ENCODE results near the gene NECTIN4.
"Not testable (repeated sequence)": the region's sequence is repeated elsewhere in the genome, so short reads cannot be mapped to it uniquely, and the experiment has no call there.

Gene NECTIN4

GRCh38 chr1:161054232-161054631 is 35.1 kb downstream of the NECTIN4 start:
- peak; percentile 30 for DNase-seq (ENCODE audit: low spot score)

GRCh38 chr1:161052899-161053298 is 36.5 kb downstream of the NECTIN4 start:
- no peak for DNase-seq (ENCODE audit: low spot score)

- peak; percentile 15 for DNase-seq (ENCODE audit: low spot score)
These were observed 38.1 kb downstream of the NECTIN4 start for GRCh38 chr1:161051219-161051618.

GRCh38 chr1:161048949-161049722 is 40.2 kb downstream of the NECTIN4 start:
- DNase-seq (ENCODE audit: low spot score) = peak; percentile 29

GRCh38 chr1:161047436-161048420 is 41.6 kb downstream of the NECTIN4 start:
- peak; percentile 15 for DNase-seq (ENCODE audit: low spot score)

GRCh38 chr1:161046605-161047228 is 42.6 kb downstream of the NECTIN4 start:
- DNase-seq (ENCODE audit: low spot score) = no peak

GRCh38 chr1:161045736-161046604 is 43.4 kb downstream of the NECTIN4 start, which contains the start of gene USF1:
TSS of gene USF1 (minus strand) at chr1:161045977. CDS start at chr1:161043275, 2,702 bp downstream.
- peak; percentile 95 for DNase-seq (ENCODE audit: low spot score)

GRCh38 chr1:161044908-161045735 is 44.2 kb downstream of the NECTIN4 start:
- peak; percentile 85 for DNase-seq (ENCODE audit: low spot score)

- no peak for DNase-seq (ENCODE audit: low spot score)
These were observed 44.8 kb downstream of the NECTIN4 start for GRCh38 chr1:161044535-161044907.

GRCh38 chr1:161039546-161039945 is 49.8 kb downstream of the NECTIN4 start:
- DNase-seq (ENCODE audit: low spot score) = no peak

- no peak for DNase-seq (ENCODE audit: low spot score)
These were observed 50.2 kb downstream of the NECTIN4 start for GRCh38 chr1:161039154-161039545.

GRCh38 chr1:161038523-161039153 is 50.7 kb downstream of the NECTIN4 start, which contains the start of gene TSTD1:
TSS of gene TSTD1 (minus strand) at chr1:161038964. CDS start at chr1:161038889, 75 bp downstream.
- no peak for DNase-seq (ENCODE audit: low spot score)

- no peak for DNase-seq (ENCODE audit: low spot score)
These were observed 51.5 kb downstream of the NECTIN4 start for GRCh38 chr1:161037661-161038522.

GRCh38 chr1:161033751-161034150 is 55.6 kb downstream of the NECTIN4 start:
- no peak for DNase-seq (ENCODE audit: low spot score)

GRCh38 chr1:161032409-161032808 is 56.9 kb downstream of the NECTIN4 start:
- DNase-seq (ENCODE audit: low spot score) = no peak

- DNase-seq (ENCODE audit: low spot score) = no peak
These were observed 57.5 kb downstream of the NECTIN4 start for GRCh38 chr1:161031874-161032273.

- not testable (repeated sequence) for DNase-seq (ENCODE audit: low spot score)
These were observed 59.9 kb downstream of the NECTIN4 start for GRCh38 chr1:161029466-161029865.

GRCh38 chr1:161026954-161027353 is 62.4 kb downstream of the NECTIN4 start:
- not testable (repeated sequence) for DNase-seq (ENCODE audit: low spot score)

- not testable (repeated sequence) for DNase-seq (ENCODE audit: low spot score)
These were observed 66.9 kb downstream of the NECTIN4 start for GRCh38 chr1:161022432-161022831.
